Measurements from ENCODE around the gene PTPRH. TPM values are rescaled to one million over a fixed set of nuclear protein-coding genes. Genes with fewer than 3 reads are reported as not detected.
A peak's percentile ranks its signal among the peaks of the same experiment; 100 is the strongest.

The PTPRH gene
- total and polyA plus RNA-seq, 9 of the 15 experiments (the other 6 are each of a cell fraction or from before 2014, with no cell fraction given): 0.87 to 34.3 (median 22.7) TPM

DNA sequence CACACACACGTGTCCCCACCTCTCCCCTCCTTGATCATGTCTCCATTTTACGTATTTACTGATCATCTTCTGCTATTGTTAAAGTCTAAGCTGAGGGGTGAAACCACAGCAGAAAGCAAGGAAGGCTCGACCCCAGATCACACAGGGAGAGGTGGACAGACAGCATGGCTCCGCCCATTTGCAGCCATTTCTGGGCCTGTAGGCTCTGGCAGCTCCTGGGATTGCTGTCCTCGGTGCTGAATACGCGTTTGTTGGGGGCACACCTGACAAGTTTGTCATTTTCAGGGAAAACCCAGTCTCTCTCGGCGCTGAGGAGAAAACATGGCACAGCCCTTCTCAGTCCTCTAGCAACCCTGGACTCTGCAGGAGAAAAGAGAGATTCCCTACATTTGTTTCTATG lies 11.2 kb upstream of the PTPRH start (continued):
- TF ChIP-seq, protein P1, sequence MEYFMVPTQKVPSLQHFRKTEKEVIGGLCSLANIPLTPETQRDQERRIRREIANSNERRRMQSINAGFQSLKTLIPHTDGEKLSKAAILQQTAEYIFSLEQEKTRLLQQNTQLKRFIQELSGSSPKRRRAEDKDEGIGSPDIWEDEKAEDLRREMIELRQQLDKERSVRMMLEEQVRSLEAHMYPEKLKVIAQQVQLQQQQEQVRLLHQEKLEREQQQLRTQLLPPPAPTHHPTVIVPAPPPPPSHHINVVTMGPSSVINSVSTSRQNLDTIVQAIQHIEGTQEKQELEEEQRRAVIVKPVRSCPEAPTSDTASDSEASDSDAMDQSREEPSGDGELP (CRISPR knock-in tag; IDR thresholded peaks at IDR 0.05; ENCODE audit: borderline replicate concordance): no peak; the same call in 1 of the 2 replicates
- no peak for TF ChIP-seq GTF2E2 (tag; IDR thresholded peaks at IDR 0.05)
- TF ChIP-seq, protein P2, sequence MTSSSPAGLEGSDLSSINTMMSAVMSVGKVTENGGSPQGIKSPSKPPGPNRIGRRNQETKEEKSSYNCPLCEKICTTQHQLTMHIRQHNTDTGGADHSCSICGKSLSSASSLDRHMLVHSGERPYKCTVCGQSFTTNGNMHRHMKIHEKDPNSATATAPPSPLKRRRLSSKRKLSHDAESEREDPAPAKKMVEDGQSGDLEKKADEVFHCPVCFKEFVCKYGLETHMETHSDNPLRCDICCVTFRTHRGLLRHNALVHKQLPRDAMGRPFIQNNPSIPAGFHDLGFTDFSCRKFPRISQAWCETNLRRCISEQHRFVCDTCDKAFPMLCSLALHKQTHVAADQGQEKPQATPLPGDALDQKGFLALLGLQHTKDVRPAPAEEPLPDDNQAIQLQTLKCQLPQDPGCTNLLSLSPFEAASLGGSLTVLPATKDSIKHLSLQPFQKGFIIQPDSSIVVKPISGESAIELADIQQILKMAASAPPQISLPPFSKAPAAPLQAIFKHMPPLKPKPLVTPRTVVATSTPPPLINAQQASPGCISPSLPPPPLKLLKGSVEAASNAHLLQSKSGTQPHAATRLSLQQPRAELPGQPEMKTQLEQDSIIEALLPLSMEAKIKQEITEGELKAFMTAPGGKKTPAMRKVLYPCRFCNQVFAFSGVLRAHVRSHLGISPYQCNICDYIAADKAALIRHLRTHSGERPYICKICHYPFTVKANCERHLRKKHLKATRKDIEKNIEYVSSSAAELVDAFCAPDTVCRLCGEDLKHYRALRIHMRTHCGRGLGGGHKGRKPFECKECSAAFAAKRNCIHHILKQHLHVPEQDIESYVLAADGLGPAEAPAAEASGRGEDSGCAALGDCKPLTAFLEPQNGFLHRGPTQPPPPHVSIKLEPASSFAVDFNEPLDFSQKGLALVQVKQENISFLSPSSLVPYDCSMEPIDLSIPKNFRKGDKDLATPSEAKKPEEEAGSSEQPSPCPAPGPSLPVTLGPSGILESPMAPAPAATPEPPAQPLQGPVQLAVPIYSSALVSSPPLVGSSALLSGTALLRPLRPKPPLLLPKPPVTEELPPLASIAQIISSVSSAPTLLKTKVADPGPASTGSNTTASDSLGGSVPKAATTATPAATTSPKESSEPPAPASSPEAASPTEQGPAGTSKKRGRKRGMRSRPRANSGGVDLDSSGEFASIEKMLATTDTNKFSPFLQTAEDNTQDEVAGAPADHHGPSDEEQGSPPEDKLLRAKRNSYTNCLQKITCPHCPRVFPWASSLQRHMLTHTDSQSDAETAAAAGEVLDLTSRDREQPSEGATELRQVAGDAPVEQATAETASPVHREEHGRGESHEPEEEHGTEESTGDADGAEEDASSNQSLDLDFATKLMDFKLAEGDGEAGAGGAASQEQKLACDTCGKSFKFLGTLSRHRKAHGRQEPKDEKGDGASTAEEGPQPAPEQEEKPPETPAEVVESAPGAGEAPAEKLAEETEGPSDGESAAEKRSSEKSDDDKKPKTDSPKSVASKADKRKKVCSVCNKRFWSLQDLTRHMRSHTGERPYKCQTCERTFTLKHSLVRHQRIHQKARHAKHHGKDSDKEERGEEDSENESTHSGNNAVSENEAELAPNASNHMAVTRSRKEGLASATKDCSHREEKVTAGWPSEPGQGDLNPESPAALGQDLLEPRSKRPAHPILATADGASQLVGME (CRISPR knock-in tag; IDR thresholded peaks at IDR 0.05): no peak
- TF ChIP-seq, protein P3, sequence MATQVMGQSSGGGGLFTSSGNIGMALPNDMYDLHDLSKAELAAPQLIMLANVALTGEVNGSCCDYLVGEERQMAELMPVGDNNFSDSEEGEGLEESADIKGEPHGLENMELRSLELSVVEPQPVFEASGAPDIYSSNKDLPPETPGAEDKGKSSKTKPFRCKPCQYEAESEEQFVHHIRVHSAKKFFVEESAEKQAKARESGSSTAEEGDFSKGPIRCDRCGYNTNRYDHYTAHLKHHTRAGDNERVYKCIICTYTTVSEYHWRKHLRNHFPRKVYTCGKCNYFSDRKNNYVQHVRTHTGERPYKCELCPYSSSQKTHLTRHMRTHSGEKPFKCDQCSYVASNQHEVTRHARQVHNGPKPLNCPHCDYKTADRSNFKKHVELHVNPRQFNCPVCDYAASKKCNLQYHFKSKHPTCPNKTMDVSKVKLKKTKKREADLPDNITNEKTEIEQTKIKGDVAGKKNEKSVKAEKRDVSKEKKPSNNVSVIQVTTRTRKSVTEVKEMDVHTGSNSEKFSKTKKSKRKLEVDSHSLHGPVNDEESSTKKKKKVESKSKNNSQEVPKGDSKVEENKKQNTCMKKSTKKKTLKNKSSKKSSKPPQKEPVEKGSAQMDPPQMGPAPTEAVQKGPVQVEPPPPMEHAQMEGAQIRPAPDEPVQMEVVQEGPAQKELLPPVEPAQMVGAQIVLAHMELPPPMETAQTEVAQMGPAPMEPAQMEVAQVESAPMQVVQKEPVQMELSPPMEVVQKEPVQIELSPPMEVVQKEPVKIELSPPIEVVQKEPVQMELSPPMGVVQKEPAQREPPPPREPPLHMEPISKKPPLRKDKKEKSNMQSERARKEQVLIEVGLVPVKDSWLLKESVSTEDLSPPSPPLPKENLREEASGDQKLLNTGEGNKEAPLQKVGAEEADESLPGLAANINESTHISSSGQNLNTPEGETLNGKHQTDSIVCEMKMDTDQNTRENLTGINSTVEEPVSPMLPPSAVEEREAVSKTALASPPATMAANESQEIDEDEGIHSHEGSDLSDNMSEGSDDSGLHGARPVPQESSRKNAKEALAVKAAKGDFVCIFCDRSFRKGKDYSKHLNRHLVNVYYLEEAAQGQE (IDR thresholded peaks at IDR 0.05; ENCODE audit: borderline replicate concordance): peak; percentile 96
- TF ChIP-seq, protein P3 (CRISPR knock-in tag; IDR thresholded peaks at IDR 0.05; ENCODE audit: low read depth): 0 out of 2 replicates have a peak, but pooled peaks have one; percentile 65
- TF ChIP-seq, protein P4, sequence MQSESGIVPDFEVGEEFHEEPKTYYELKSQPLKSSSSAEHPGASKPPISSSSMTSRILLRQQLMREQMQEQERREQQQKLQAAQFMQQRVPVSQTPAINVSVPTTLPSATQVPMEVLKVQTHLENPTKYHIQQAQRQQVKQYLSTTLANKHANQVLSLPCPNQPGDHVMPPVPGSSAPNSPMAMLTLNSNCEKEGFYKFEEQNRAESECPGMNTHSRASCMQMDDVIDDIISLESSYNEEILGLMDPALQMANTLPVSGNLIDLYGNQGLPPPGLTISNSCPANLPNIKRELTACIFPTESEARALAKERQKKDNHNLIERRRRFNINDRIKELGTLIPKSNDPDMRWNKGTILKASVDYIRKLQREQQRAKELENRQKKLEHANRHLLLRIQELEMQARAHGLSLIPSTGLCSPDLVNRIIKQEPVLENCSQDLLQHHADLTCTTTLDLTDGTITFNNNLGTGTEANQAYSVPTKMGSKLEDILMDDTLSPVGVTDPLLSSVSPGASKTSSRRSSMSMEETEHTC (IDR thresholded peaks at IDR 0.05): no peak
- TF ChIP-seq CBX5 (IDR thresholded peaks at IDR 0.05; ENCODE audit: borderline replicate concordance, low read depth): peak; percentile 44; the same call in 1 of the 2 replicates
- peak; percentile 86 for TF ChIP-seq EHMT2 (IDR thresholded peaks at IDR 0.05)
- TF ChIP-seq, protein P5, sequence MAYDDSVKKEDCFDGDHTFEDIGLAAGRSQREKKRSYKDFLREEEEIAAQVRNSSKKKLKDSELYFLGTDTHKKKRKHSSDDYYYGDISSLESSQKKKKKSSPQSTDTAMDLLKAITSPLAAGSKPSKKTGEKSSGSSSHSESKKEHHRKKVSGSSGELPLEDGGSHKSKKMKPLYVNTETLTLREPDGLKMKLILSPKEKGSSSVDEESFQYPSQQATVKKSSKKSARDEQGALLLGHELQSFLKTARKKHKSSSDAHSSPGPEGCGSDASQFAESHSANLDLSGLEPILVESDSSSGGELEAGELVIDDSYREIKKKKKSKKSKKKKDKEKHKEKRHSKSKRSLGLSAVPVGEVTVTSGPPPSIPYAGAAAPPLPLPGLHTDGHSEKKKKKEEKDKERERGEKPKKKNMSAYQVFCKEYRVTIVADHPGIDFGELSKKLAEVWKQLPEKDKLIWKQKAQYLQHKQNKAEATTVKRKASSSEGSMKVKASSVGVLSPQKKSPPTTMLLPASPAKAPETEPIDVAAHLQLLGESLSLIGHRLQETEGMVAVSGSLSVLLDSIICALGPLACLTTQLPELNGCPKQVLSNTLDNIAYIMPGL (CRISPR knock-in tag; IDR thresholded peaks at IDR 0.05): no peak
- no peak for TF ChIP-seq LEF1 (IDR thresholded peaks at IDR 0.05)

Data from K562 (cell line).